ENCODE data around the gene CRYBA1.

DNA sequence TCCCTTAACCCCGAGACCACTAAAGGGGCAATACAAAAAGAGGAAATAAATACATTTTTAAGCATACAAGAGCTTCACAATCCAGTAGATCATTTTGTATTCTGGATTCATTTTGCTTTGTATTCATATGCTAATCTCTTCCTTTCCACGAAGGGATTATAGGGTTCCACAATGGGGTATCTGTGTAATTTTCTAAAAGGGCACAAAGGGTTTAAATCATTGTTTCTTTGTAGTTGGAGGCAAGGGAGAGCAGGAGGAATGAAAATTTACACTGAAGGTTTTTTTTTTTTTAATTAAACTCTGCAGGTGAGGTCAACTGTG lies 47.9 kb downstream of the CRYBA1 start:
- no peak for TF ChIP-seq CTCF (conservative IDR thresholded peaks at IDR 0.05)
- TF ChIP-seq ZFX (IDR thresholded peaks at IDR 0.05), result no peak

Data from C4-2B (cell line).